Brain microvascular endothelial cell (primary cell): ENCODE measurements around the gene PGGT1B.

Experiments used
- DNase-seq: peaks from one replicate; pipeline ENCODE4 v3.0.0-alpha.2; 2020
- H3K27ac ChIP-seq: fragments of 250-450 bp; sonication (Bioruptor Pico); 2 replicates; pipeline ENCODE4 v1.5.1; 2020; ENCODE audit warnings: mild to moderate bottlenecking, moderate library complexity
- H3K27me3 ChIP-seq: fragments of 250-450 bp; sonication (Bioruptor Pico); replicated peaks from 2 replicates; pipeline ENCODE4 v1.5.1; 2020; ENCODE audit warnings: mild to moderate bottlenecking
- H3K36me3 ChIP-seq: fragments of 250-450 bp; sonication (Bioruptor Pico); replicated peaks from 2 replicates; pipeline ENCODE4 v1.5.1; 2020; ENCODE audit warnings: mild to moderate bottlenecking
- H3K4me3 ChIP-seq: 2 replicates; pipeline ENCODE4 v1.5.1; 2011; ENCODE audit warnings: low read depth, mild to moderate bottlenecking, control low read depth, low read length, moderate library complexity
- CTCF ChIP-seq: IDR thresholded peaks from 2 replicates; pipeline ENCODE4 v1.5.1; 2011; ENCODE audit warnings: low read depth, mild to moderate bottlenecking, moderate library complexity, low read length, control low read depth, inconsistent platforms; ENCODE audit errors: missing control alignments
- in situ Hi-C: cut with HindIII; loops from 2 replicates; pipeline ENCODE4 v1.10.0; 2017; ENCODE audit warnings: low sequenced_read_pairs, low pct_ligation_motif_present

PGGT1B gene

GRCh38 chr5:115202952-115203351 is 59.7 kb downstream of the PGGT1B start:
- no peak for DNase-seq
- Histone ChIP-seq H3K27ac (no peak overlapping the region), H3K4me3 (no peak overlapping the region), H3K36me3 (no peaks in the 10 kb centered on the region), H3K27me3 (no peaks in the 10 kb centered on the region)
- TF ChIP-seq CTCF, result no peak
- in situ Hi-C loops, result no loop called here

- in situ Hi-C loops, result no loop called here
- H3K4me3 ChIP-seq, result no peak overlapping the region
- no peak overlapping the region for H3K27ac ChIP-seq
- no peaks in the 10 kb centered on the region for H3K36me3 ChIP-seq
- no peaks in the 10 kb centered on the region for H3K27me3 ChIP-seq
- TF ChIP-seq CTCF, result no peak
- no peak for DNase-seq
These were observed 66.5 kb downstream of the PGGT1B start for GRCh38 chr5:115196161-115196560.

- DNase-seq, result no peak
- no peak for TF ChIP-seq CTCF
- H3K27me3 ChIP-seq, result no peaks in the 10 kb centered on the region
- H3K4me3 ChIP-seq, result no peak overlapping the region
- in situ Hi-C loops, result no loop called here
- H3K27ac ChIP-seq, result no peak overlapping the region
- no peaks in the 10 kb centered on the region for H3K36me3 ChIP-seq
These were observed 68.0 kb downstream of the PGGT1B start for GRCh38 chr5:115194676-115195075.

- no peak for TF ChIP-seq CTCF
- in situ Hi-C loops, result no loop called here
- no peak overlapping the region for H3K4me3 ChIP-seq
- H3K27me3 ChIP-seq, result no peaks in the 10 kb centered on the region
- no peak overlapping the region for H3K27ac ChIP-seq
- DNase-seq, result no peak
- no peaks in the 10 kb centered on the region for H3K36me3 ChIP-seq
These were observed 69.4 kb downstream of the PGGT1B start for GRCh38 chr5:115193295-115193694.

GRCh38 chr5:115192098-115192497 is 70.6 kb downstream of the PGGT1B start:
- H3K27me3 ChIP-seq, result no peaks in the 10 kb centered on the region
- no peaks in the 10 kb centered on the region for H3K36me3 ChIP-seq
- in situ Hi-C loops, result no loop called here
- no peak for TF ChIP-seq CTCF
- H3K27ac ChIP-seq, result no peak overlapping the region
- H3K4me3 ChIP-seq, result no peak overlapping the region
- DNase-seq, result no peak

- in situ Hi-C loops, result no loop called here
- no peak for DNase-seq
- Histone ChIP-seq H3K36me3 (no peaks in the 10 kb centered on the region), H3K27me3 (no peaks in the 10 kb centered on the region), H3K4me3 (no peak overlapping the region), H3K27ac (no peak overlapping the region)
- TF ChIP-seq CTCF, result no peak
These were observed 71.1 kb downstream of the PGGT1B start for GRCh38 chr5:115191474-115192031.
